ENCODE data around the gene NFX1.
"Not testable (repeated sequence)": the region's sequence is repeated elsewhere in the genome, so short reads cannot be mapped to it uniquely, and the experiment has no call there.

Gene NFX1

GRCh38 chr9:33393581-33393980 is 103.3 kb downstream of the NFX1 start:
- no peaks in the 10 kb centered on the region for H3K79me2 ChIP-seq (ENCODE audit: insufficient read depth, low read length)
- H3K9me3 ChIP-seq (ENCODE audit: insufficient read depth, low read depth, low read length): no peaks in the 10 kb centered on the region
- no peaks in the 10 kb centered on the region for H3K4me1 ChIP-seq (ENCODE audit: insufficient read depth, low read length, poor library complexity, severe bottlenecking)
- H3K36me3 ChIP-seq (ENCODE audit: insufficient read depth, low read length): no peaks in the 10 kb centered on the region
- no peaks in the 10 kb centered on the region for H4K20me1 ChIP-seq (ENCODE audit: insufficient read depth, low read length, poor library complexity, severe bottlenecking)
- no peaks in the 10 kb centered on the region for H3K27me3 ChIP-seq (ENCODE audit: insufficient read depth, low read length, poor library complexity, severe bottlenecking)
- no peak overlapping the region for H3K9ac ChIP-seq (ENCODE audit: low read depth, low read length, poor library complexity, severe bottlenecking)
- no peak overlapping the region for H3K4me3 ChIP-seq (ENCODE audit: low read length, poor library complexity, severe bottlenecking)
- H3K4me2 ChIP-seq (ENCODE audit: low read depth, low read length, poor library complexity, severe bottlenecking): no peak overlapping the region
- H3K9me2 ChIP-seq (replicated peaks; ENCODE audit: low read depth, low read length): no peaks in the 10 kb centered on the region
- no peak for TF ChIP-seq EZH2phosphoT487 (IDR thresholded peaks at IDR 0.05; ENCODE audit: borderline replicate concordance)
- H3F3A ChIP-seq (ENCODE audit: low read depth): no peaks in the 10 kb centered on the region
- H2AFZ ChIP-seq (ENCODE audit: low read length): no peak overlapping the region

- H3K27me3 ChIP-seq (ENCODE audit: insufficient read depth, low read length, poor library complexity, severe bottlenecking); H3K9me3 ChIP-seq (ENCODE audit: insufficient read depth, low read depth, low read length); H3K4me3 ChIP-seq (ENCODE audit: low read length, poor library complexity, severe bottlenecking); H3K79me2 ChIP-seq (ENCODE audit: insufficient read depth, low read length); H3K4me1 ChIP-seq (ENCODE audit: insufficient read depth, low read length, poor library complexity, severe bottlenecking); H3K9me2 ChIP-seq (replicated peaks; ENCODE audit: low read depth, low read length); H3K36me3 ChIP-seq (ENCODE audit: insufficient read depth, low read length); H3F3A ChIP-seq (ENCODE audit: low read depth); H2AFZ ChIP-seq (ENCODE audit: low read length); H4K20me1 ChIP-seq (ENCODE audit: insufficient read depth, low read length, poor library complexity, severe bottlenecking); H3K9ac ChIP-seq (ENCODE audit: low read depth, low read length, poor library complexity, severe bottlenecking); H3K4me2 ChIP-seq (ENCODE audit: low read depth, low read length, poor library complexity, severe bottlenecking): not testable (repeated sequence)
These were observed 103.7 kb downstream of the NFX1 start for GRCh38 chr9:33393986-33394385.

DNA sequence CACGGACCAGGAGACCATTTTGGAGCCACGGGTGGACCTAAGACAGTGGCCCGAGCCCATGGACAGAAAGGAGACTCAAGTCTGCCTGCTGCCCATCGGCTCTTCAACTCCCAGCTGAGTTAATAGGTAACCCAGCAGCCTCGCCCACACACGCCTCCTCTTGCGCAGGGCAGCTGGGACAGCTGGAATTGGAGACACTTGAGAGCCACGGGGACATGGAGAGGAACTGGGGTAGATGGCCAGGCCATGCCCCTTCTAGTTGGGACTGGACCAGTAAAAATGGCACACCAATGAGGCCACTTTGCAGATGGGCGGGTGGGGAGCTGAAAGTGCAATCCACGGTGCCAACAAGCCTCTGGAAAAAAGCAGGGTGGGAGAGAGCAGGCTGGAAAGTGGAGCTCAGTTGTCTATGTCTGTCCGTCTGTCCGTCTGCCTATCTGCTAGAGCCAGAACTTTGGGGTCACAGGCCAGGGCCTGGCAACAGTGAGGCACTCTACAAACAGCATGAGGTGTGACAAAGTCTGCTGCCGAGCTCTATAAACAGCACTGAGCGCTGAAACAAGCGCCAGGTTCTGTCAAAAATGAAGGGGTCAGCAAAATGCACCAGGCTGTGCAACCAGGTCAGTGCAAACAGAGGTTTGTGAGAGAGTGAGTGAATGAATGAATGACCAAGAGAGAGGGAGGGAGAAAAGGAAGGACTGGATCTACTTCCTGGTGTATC is 105.0 kb downstream of the NFX1 start:
- H3K9ac ChIP-seq (ENCODE audit: low read depth, low read length, poor library complexity, severe bottlenecking); H3K36me3 ChIP-seq (ENCODE audit: insufficient read depth, low read length); H3K9me2 ChIP-seq (replicated peaks; ENCODE audit: low read depth, low read length); H4K20me1 ChIP-seq (ENCODE audit: insufficient read depth, low read length, poor library complexity, severe bottlenecking); H2AFZ ChIP-seq (ENCODE audit: low read length); H3F3A ChIP-seq (ENCODE audit: low read depth); H3K4me1 ChIP-seq (ENCODE audit: insufficient read depth, low read length, poor library complexity, severe bottlenecking); H3K27me3 ChIP-seq (ENCODE audit: insufficient read depth, low read length, poor library complexity, severe bottlenecking); H3K79me2 ChIP-seq (ENCODE audit: insufficient read depth, low read length); H3K4me2 ChIP-seq (ENCODE audit: low read depth, low read length, poor library complexity, severe bottlenecking); H3K9me3 ChIP-seq (ENCODE audit: insufficient read depth, low read depth, low read length); H3K4me3 ChIP-seq (ENCODE audit: low read length, poor library complexity, severe bottlenecking): not testable (repeated sequence)

- not testable (repeated sequence) for H3K4me2 ChIP-seq (ENCODE audit: low read depth, low read length, poor library complexity, severe bottlenecking); H3K9ac ChIP-seq (ENCODE audit: low read depth, low read length, poor library complexity, severe bottlenecking); H3K9me3 ChIP-seq (ENCODE audit: insufficient read depth, low read depth, low read length); H2AFZ ChIP-seq (ENCODE audit: low read length); H4K20me1 ChIP-seq (ENCODE audit: insufficient read depth, low read length, poor library complexity, severe bottlenecking); H3K9me2 ChIP-seq (replicated peaks; ENCODE audit: low read depth, low read length); H3K4me3 ChIP-seq (ENCODE audit: low read length, poor library complexity, severe bottlenecking); H3K4me1 ChIP-seq (ENCODE audit: insufficient read depth, low read length, poor library complexity, severe bottlenecking); H3K27me3 ChIP-seq (ENCODE audit: insufficient read depth, low read length, poor library complexity, severe bottlenecking); H3K36me3 ChIP-seq (ENCODE audit: insufficient read depth, low read length); H3F3A ChIP-seq (ENCODE audit: low read depth); H3K79me2 ChIP-seq (ENCODE audit: insufficient read depth, low read length)
These were observed 107.5 kb downstream of the NFX1 start for GRCh38 chr9:33397801-33398200.

GRCh38 chr9:33399047-33399446 is 108.7 kb downstream of the NFX1 start:
- H3K4me1 ChIP-seq (ENCODE audit: insufficient read depth, low read length, poor library complexity, severe bottlenecking); H3K79me2 ChIP-seq (ENCODE audit: insufficient read depth, low read length); H2AFZ ChIP-seq (ENCODE audit: low read length); H4K20me1 ChIP-seq (ENCODE audit: insufficient read depth, low read length, poor library complexity, severe bottlenecking); H3K9me3 ChIP-seq (ENCODE audit: insufficient read depth, low read depth, low read length); H3K9me2 ChIP-seq (replicated peaks; ENCODE audit: low read depth, low read length); H3K27me3 ChIP-seq (ENCODE audit: insufficient read depth, low read length, poor library complexity, severe bottlenecking); H3K4me3 ChIP-seq (ENCODE audit: low read length, poor library complexity, severe bottlenecking); H3F3A ChIP-seq (ENCODE audit: low read depth); H3K4me2 ChIP-seq (ENCODE audit: low read depth, low read length, poor library complexity, severe bottlenecking); H3K36me3 ChIP-seq (ENCODE audit: insufficient read depth, low read length); H3K9ac ChIP-seq (ENCODE audit: low read depth, low read length, poor library complexity, severe bottlenecking): not testable (repeated sequence)

DNA sequence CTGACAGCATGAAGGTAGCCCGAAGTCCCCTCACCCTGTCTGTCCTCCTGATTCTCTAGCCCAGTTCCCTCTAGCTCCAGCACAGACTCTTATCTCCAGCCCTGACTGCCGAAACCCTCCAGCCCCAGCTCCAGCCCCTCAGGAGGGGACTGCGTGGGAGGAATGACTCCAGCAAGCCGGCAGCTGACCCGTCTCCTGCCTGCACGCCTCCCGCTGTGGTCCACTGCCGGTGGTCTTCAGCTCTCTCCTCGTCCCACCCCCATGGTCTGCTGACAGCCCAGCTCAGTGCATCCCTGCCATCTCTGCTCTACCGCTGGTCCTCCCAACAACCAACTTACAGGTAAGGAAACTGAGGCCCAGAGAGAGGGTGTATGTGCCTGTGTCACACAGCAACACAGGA is 111.5 kb downstream of the NFX1 start:
- H2AFZ ChIP-seq (ENCODE audit: low read length); H3K27me3 ChIP-seq (ENCODE audit: insufficient read depth, low read length, poor library complexity, severe bottlenecking); H3K4me1 ChIP-seq (ENCODE audit: insufficient read depth, low read length, poor library complexity, severe bottlenecking); H4K20me1 ChIP-seq (ENCODE audit: insufficient read depth, low read length, poor library complexity, severe bottlenecking); H3F3A ChIP-seq (ENCODE audit: low read depth); H3K9me2 ChIP-seq (replicated peaks; ENCODE audit: low read depth, low read length); H3K4me2 ChIP-seq (ENCODE audit: low read depth, low read length, poor library complexity, severe bottlenecking); H3K79me2 ChIP-seq (ENCODE audit: insufficient read depth, low read length); H3K4me3 ChIP-seq (ENCODE audit: low read length, poor library complexity, severe bottlenecking); H3K36me3 ChIP-seq (ENCODE audit: insufficient read depth, low read length); H3K9me3 ChIP-seq (ENCODE audit: insufficient read depth, low read depth, low read length); H3K9ac ChIP-seq (ENCODE audit: low read depth, low read length, poor library complexity, severe bottlenecking): not testable (repeated sequence)

- H3K9me2 ChIP-seq (replicated peaks; ENCODE audit: low read depth, low read length); H3K4me3 ChIP-seq (ENCODE audit: low read length, poor library complexity, severe bottlenecking); H3F3A ChIP-seq (ENCODE audit: low read depth); H3K9ac ChIP-seq (ENCODE audit: low read depth, low read length, poor library complexity, severe bottlenecking); H4K20me1 ChIP-seq (ENCODE audit: insufficient read depth, low read length, poor library complexity, severe bottlenecking); H3K79me2 ChIP-seq (ENCODE audit: insufficient read depth, low read length); H3K4me1 ChIP-seq (ENCODE audit: insufficient read depth, low read length, poor library complexity, severe bottlenecking); H3K4me2 ChIP-seq (ENCODE audit: low read depth, low read length, poor library complexity, severe bottlenecking); H3K27me3 ChIP-seq (ENCODE audit: insufficient read depth, low read length, poor library complexity, severe bottlenecking); H3K36me3 ChIP-seq (ENCODE audit: insufficient read depth, low read length); H3K9me3 ChIP-seq (ENCODE audit: insufficient read depth, low read depth, low read length): not testable (repeated sequence)
- H2AFZ ChIP-seq (ENCODE audit: low read length): 0 out of 2 replicates have a peak within 1 kb of the TSS, but pooled peaks have one; percentile 60
These were observed 112.1 kb downstream of the NFX1 start, which contains the start of gene AQP7 for GRCh38 chr9:33402371-33402770. TSS of gene AQP7 (minus strand) at chr9:33402568. CDS start at chr9:33401262, 1,306 bp downstream.
